Glutamatergic neuron (in vitro differentiated cells): Measurements from ENCODE around the gene RALGAPB. TPM values are rescaled to one million over a fixed set of nuclear protein-coding genes. Genes with fewer than 3 reads are reported as not detected.

ENCODE experiments used
- DNase-seq: peaks from one replicate; pipeline ENCODE4 v3.0.0; 2022
- H3K27ac Mint-ChIP-seq: one replicate; pipeline ENCODE4 v1.8.0; 2020; ENCODE audit warnings: mild to moderate bottlenecking, mixed read lengths, inconsistent platforms; ENCODE audit not compliant: unreplicated experiment
- H3K27me3 Mint-ChIP-seq: one replicate; pipeline ENCODE4 v1.8.0; 2020; ENCODE audit warnings: mild to moderate bottlenecking, moderate library complexity, mixed read lengths, inconsistent platforms; ENCODE audit not compliant: unreplicated experiment
- H3K36me3 Mint-ChIP-seq: one replicate; pipeline ENCODE4 v1.8.0; 2020; ENCODE audit warnings: mild to moderate bottlenecking, mixed read lengths, inconsistent platforms; ENCODE audit not compliant: unreplicated experiment
- H3K4me1 Mint-ChIP-seq: one replicate; pipeline ENCODE4 v1.8.0; 2020; ENCODE audit warnings: mild to moderate bottlenecking, low read depth, mixed read lengths, inconsistent platforms; ENCODE audit not compliant: unreplicated experiment
- H3K4me3 Mint-ChIP-seq: one replicate; pipeline ENCODE4 v1.8.0; 2020; ENCODE audit warnings: mild to moderate bottlenecking, mixed read lengths, inconsistent platforms; ENCODE audit not compliant: unreplicated experiment
- H3K9me3 Mint-ChIP-seq: one replicate; pipeline ENCODE4 v1.8.0; 2020; ENCODE audit warnings: mild to moderate bottlenecking, moderate library complexity, mixed read lengths, inconsistent platforms; ENCODE audit not compliant: unreplicated experiment
- total RNA-seq: library from RNA; stranded (reverse); fragmentation: NEBNext Ultra II Directional; extraction: Animal tissue kit (Norgen Biotek cat#: 25700); gene quantifications from one replicate; pipeline ENCODE4 v1.2.1, GENCODE V29; 2021; ENCODE audit not compliant: unreplicated experiment
- TF ChIP-seq, protein P1 (sequence below): fragments of 200-600 bp; sonication (generic); IDR thresholded peaks from one replicate; pipeline ENCODE4 v1.5.0; 2021; ENCODE audit not compliant: partially characterized antibody, unreplicated experiment

RALGAPB gene
- total RNA-seq, 1 donor from 2014 or later, result 54.6 TPM

GRCh38 chr20:38514185-38514584 is 41.5 kb downstream of the RALGAPB start:
- Mint-ChIP-seq H3K36me3 (no peaks in the 10 kb centered on the region), H3K4me3 (peak overlapping the region; percentile 41)

GRCh38 chr20:38514947-38515346 is 42.3 kb downstream of the RALGAPB start:
- H3K27ac Mint-ChIP-seq, result peak overlapping the region; percentile 22
- no peak overlapping the region for H3K4me3 Mint-ChIP-seq
- peaks cover 29% of the 10 kb centered on the region for H3K4me1 Mint-ChIP-seq
- peaks cover 5% of the 10 kb centered on the region for H3K9me3 Mint-ChIP-seq
- H3K27me3 Mint-ChIP-seq, result peaks cover 3% of the 10 kb centered on the region
- H3K36me3 Mint-ChIP-seq, result no peaks in the 10 kb centered on the region
- no peak for DNase-seq
- TF ChIP-seq, protein P1, sequence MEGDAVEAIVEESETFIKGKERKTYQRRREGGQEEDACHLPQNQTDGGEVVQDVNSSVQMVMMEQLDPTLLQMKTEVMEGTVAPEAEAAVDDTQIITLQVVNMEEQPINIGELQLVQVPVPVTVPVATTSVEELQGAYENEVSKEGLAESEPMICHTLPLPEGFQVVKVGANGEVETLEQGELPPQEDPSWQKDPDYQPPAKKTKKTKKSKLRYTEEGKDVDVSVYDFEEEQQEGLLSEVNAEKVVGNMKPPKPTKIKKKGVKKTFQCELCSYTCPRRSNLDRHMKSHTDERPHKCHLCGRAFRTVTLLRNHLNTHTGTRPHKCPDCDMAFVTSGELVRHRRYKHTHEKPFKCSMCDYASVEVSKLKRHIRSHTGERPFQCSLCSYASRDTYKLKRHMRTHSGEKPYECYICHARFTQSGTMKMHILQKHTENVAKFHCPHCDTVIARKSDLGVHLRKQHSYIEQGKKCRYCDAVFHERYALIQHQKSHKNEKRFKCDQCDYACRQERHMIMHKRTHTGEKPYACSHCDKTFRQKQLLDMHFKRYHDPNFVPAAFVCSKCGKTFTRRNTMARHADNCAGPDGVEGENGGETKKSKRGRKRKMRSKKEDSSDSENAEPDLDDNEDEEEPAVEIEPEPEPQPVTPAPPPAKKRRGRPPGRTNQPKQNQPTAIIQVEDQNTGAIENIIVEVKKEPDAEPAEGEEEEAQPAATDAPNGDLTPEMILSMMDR, result no peak

More at GRCh38 chr20:38514185-38514584, 41.5 kb downstream of the RALGAPB start:
- Mint-ChIP-seq H3K4me1 (peaks cover 32% of the 10 kb centered on the region), H3K9me3 (peaks cover 5% of the 10 kb centered on the region), H3K27ac (peak overlapping the region; percentile 75), H3K27me3 (peaks cover 3% of the 10 kb centered on the region)
- TF ChIP-seq, protein P1, result no peak
- DNase-seq, result no peak

- Mint-ChIP-seq H3K27ac (no peak overlapping the region), H3K36me3 (no peaks in the 10 kb centered on the region), H3K4me3 (no peak overlapping the region), H3K27me3 (peaks cover 3% of the 10 kb centered on the region), H3K9me3 (peaks cover 3% of the 10 kb centered on the region), H3K4me1 (peaks cover 28% of the 10 kb centered on the region)
- TF ChIP-seq, protein P1, result no peak
- DNase-seq, result no peak
Measured at GRCh38 chr20:38515631-38516030, 43.0 kb downstream of the RALGAPB start.

DNA sequence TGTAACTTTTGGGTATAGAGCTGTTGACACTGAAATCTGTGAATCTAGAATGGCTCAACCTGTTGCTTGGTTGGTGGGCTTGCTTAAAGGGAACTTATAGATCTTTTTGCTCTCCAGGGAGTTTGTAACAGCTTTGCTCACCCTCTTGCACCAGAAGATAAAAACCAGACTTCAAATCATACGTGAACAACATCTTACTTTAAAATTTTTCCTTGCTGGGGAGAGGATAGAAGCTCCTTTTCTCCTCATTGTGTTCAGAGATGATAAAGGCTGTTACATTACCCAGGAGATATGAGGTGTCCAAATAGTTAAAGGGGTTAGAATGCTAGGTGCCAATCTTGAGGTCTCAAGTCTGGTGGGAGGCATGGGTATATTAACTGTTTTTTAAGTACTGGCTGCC is 46.8 kb downstream of the RALGAPB start:
- H3K4me1 Mint-ChIP-seq, result peaks cover 18% of the 10 kb centered on the region
- H3K27me3 Mint-ChIP-seq, result no peaks in the 10 kb centered on the region
- H3K36me3 Mint-ChIP-seq, result no peaks in the 10 kb centered on the region
- TF ChIP-seq, protein P1, result no peak
- no peak overlapping the region for H3K27ac Mint-ChIP-seq
- no peaks in the 10 kb centered on the region for H3K9me3 Mint-ChIP-seq
- no peak for DNase-seq
- no peak overlapping the region for H3K4me3 Mint-ChIP-seq

- H3K9me3 Mint-ChIP-seq, result no peaks in the 10 kb centered on the region
- DNase-seq, result no peak
- peaks cover 14% of the 10 kb centered on the region for H3K4me1 Mint-ChIP-seq
- H3K27ac Mint-ChIP-seq, result no peak overlapping the region
- TF ChIP-seq, protein P1, result no peak
- H3K27me3 Mint-ChIP-seq, result no peaks in the 10 kb centered on the region
- no peaks in the 10 kb centered on the region for H3K36me3 Mint-ChIP-seq
- H3K4me3 Mint-ChIP-seq, result no peak overlapping the region
Measured at GRCh38 chr20:38520261-38520660, 47.6 kb downstream of the RALGAPB start.
